Esophagus squamous epithelium (tissue), 5 donors: Measurements from ENCODE around the gene GCDH. TPM values are rescaled to one million over a fixed set of nuclear protein-coding genes. Genes with fewer than 3 reads are reported as not detected.
"Not testable (repeated sequence)": the region's sequence is repeated elsewhere in the genome, so short reads cannot be mapped to it uniquely, and the experiment has no call there.

Source experiments
- DNase-seq: peaks from one replicate; lab custom pipeline; 2025; lab: John Stamatoyannopoulos, UW
- H3K27ac ChIP-seq, 4 donors: fragments of 200-600 bp; sonication (generic); one replicate each; pipeline ENCODE4 v1.5.1; 2016 to 2019; ENCODE audit warnings: mild to moderate bottlenecking in 1 of 4
- H3K27me3 ChIP-seq, 4 donors: fragments of 200-600 bp; sonication (generic); 1 replicate in 3 of 4; 2 replicates in 1 of 4; pipeline versions ENCODE4 v1.5.1 to v1.6.0; 2017 to 2021; ENCODE audit warnings: antibody characterized with exemption in 1 of 4
- H3K36me3 ChIP-seq, 3 donors: fragments of 200-600 bp; sonication (generic); one replicate each; pipeline ENCODE4 v1.5.1; 2016 to 2019
- H3K4me1 ChIP-seq, 3 donors: fragments of 200-600 bp; sonication (generic); one replicate each; pipeline ENCODE4 v1.5.1; 2017 to 2019
- H3K4me3 ChIP-seq, 4 donors: fragments of 200-600 bp; sonication (generic); 1 replicate in 3 of 4; 2 replicates in 1 of 4; pipeline ENCODE4 v1.5.1; 2016 to 2019; ENCODE audit warnings: mild to moderate bottlenecking in 2 of 4, moderate library complexity in 1 of 4
- H3K9me3 ChIP-seq, 3 donors: fragments of 200-600 bp; sonication (generic); one replicate each; pipeline ENCODE4 v1.5.1; 2016 to 2019
- POLR2A ChIP-seq, 4 donors: fragments of 450-650 bp; IDR thresholded peaks; one replicate each; pipeline ENCODE4 v1.6.1; 2017; ENCODE audit warnings: antibody characterized with exemption in 4 of 4, mild to moderate bottlenecking in 4 of 4, moderate library complexity in 3 of 4
- WGBS, 2 donors: methylation state at CpG; one replicate each; pipeline ENCODE4 v1.1.5; 2018; 5-methylcytosine and 5-hydroxymethylcytosine counted together
- intact Hi-C: fragments of 100-400 bp; cut with DNase I; formaldehyde crosslinking; loops from one replicate; pipeline ENCODE4 v1.15.0; 2022
- total RNA-seq, 4 donors: library from RNA; depleted of rRNA; stranded (reverse); fragments of >200 nt; gene quantifications; one replicate each; pipeline ENCODE4 v1.1.0, GENCODE V29; 2016
- TF ChIP-seq, protein P1 (sequence below), 6 experiments: fragments of 450-650 bp in 4 of 6; fragments of 200-600 bp in 2 of 6; sonication (generic) in 2 of 6; IDR thresholded peaks; one replicate each; pipeline ENCODE4 v1.5.1; 2016 to 2019; ENCODE audit warnings: antibody characterized with exemption in 6 of 6, mild to moderate bottlenecking in 4 of 6, moderate library complexity in 4 of 6
- donor health status: DM: yes; HTN: yes; CAD: no.

Gene GCDH
- total RNA-seq, 4 donors from 2014 or later, result 20.9 to 44.1 (median 34.9) TPM

DNA sequence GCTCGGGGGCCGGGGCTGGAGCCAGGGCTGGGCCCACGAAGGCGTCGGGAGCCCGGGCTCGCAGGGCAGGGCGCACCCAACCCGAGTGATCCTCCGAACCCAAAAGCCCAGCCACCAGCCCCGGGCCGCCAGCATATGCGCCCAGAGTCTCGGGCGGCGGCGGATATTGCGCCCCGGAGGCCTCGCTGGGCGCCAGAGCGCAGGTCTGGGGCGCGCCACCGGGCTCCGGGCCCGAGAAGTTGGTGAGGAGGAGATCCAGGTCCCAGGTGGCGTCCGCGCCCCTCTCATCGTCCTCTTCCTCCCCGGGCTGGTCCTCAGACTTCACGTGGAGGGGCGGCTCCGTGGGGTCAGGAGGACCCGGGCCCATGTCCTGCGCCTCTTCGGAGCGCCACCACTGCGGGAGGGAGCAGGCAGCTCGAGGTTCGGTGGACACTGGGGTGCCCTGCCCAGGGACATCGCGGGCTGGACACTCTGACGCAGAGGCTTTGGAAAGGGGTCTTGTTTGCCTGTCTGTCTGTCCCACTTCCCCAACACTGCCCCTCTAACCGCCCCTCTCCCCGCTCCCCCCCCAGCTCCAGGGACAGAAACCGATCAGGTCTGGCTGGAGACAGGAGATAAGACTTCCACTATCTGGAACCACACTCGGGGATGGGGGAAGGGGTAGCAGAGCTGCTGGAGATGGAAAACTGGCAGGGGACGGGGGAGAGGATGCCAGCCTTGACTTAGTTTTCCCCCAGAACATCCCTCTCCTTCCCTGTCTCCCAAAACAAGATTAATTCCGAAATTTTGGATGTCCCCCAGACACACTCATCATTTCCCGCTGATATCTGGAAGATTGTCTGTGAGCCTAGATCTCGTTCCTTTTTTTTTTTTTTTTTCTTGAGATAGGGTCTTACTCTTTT is 5.0 kb upstream of the GCDH start:
- peaks cover 0 to 17% (median 14%) of the 10 kb centered on the region in 3 donors for H3K9me3 ChIP-seq
- H3K4me3 ChIP-seq, result peak overlapping the region; percentile 32 to 68 (median 44)
- WGBS, 2 donors, result 28 to 46% methylated on average over 7 to 8 of the region's 53 CpGs
- intact Hi-C loops, result no loop called here
- peaks cover 0 to 35% (median 0%) of the 10 kb centered on the region in 4 donors for H3K27me3 ChIP-seq
- H3K36me3 ChIP-seq, result no peaks in the 10 kb centered on the region
- DNase-seq, result no peak
- peak overlapping the region in 3 of 4 donors; percentile 30 to 76 (median 60) for H3K27ac ChIP-seq
- no peak for TF ChIP-seq POLR2A (IDR thresholded peaks at IDR 0.05)
- TF ChIP-seq, protein P1, sequence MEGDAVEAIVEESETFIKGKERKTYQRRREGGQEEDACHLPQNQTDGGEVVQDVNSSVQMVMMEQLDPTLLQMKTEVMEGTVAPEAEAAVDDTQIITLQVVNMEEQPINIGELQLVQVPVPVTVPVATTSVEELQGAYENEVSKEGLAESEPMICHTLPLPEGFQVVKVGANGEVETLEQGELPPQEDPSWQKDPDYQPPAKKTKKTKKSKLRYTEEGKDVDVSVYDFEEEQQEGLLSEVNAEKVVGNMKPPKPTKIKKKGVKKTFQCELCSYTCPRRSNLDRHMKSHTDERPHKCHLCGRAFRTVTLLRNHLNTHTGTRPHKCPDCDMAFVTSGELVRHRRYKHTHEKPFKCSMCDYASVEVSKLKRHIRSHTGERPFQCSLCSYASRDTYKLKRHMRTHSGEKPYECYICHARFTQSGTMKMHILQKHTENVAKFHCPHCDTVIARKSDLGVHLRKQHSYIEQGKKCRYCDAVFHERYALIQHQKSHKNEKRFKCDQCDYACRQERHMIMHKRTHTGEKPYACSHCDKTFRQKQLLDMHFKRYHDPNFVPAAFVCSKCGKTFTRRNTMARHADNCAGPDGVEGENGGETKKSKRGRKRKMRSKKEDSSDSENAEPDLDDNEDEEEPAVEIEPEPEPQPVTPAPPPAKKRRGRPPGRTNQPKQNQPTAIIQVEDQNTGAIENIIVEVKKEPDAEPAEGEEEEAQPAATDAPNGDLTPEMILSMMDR (IDR thresholded peaks at IDR 0.05), result peak in 1 of 6 experiments; percentile 5
- H3K4me1 ChIP-seq, result peaks cover 5 to 35% (median 16%) of the 10 kb centered on the region in 3 donors

DNA sequence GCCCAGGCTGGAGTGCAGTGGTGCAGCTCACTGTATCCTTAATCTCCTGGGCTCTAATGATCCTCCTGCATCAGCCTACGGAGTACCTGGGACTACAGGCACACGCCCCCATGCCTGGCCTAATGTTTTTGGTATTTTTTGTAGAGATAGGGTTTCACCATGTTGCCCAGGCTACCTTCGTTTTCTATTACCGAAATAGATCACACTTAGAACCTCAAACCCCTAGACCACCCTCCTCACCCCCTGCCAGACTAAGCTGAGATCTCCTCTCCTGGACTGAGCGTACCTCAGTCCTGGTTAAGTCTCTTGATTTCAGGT is 4.3 kb upstream of the GCDH start:
- Histone ChIP-seq H3K4me1 (peaks cover 9 to 38% (median 18%) of the 10 kb centered on the region in 3 donors), H3K9me3 (peaks cover 0 to 17% (median 14%) of the 10 kb centered on the region in 3 donors), H3K4me3 (no peak overlapping the region), H3K27me3 (peaks cover 0 to 35% (median 0%) of the 10 kb centered on the region in 4 donors), H3K27ac (no peak overlapping the region), H3K36me3 (no peaks in the 10 kb centered on the region)
- no peak for DNase-seq
- intact Hi-C loops, result no loop called here
- TF ChIP-seq, protein P1 (IDR thresholded peaks at IDR 0.05), result no peak
- TF ChIP-seq POLR2A (IDR thresholded peaks at IDR 0.05), result no peak
- 72 to 90% methylated on average over 5 of the region's 5 CpGs for WGBS, 2 donors

DNA sequence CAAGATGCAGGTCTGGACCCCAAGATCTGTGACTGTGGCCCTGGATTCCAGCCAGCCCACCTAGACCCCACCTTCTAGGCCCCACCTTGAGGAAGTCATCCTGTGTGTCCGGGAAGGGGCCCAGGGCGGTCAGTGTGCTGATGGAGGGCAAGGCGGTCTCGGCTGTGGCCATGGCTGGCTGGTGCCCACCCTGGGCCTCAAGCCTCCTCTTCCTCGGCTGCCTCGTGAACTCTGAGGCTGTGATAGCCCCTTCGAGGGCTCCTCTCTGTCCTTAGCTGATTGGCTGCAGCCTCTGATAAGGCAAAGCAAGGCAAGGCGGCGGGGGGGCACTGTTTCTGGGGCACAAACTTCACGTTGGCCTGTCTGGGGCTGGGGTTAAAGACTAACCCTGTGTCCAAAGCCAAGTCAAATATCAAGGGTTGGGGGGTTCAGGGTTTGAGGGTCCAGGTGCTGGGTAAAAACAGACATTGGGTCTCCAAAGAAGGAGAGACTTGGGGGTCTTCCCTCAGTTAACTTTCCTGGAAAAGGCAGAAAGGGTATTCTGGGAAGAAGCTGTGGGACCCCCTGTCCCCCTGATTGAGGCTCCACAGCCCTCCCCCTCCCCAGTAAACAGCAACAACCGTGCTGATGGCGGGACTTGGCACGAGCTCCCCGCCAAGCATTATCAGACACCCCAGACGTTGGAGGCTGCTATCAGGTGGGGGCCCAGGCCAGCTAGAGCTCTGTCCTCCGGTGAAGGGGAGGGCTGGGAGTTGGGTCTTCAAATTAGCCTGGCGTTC is 3.8 kb upstream of the GCDH start, which contains the start of gene KLF1:
TSS of gene KLF1 (minus strand) at position 233 of the 779 bp plus-strand sequence. CDS start at position 172, 61 bp downstream.
- Histone ChIP-seq H3K36me3 (no peaks in the 10 kb centered on the region), H3K4me1 (peaks cover 14 to 38% (median 23%) of the 10 kb centered on the region in 3 donors), H3K4me3 (peak within 1 kb of the TSS in 3 of 4 donors; percentile 32 to 68 (median 52)), H3K27me3 (peaks cover 0 to 35% (median 0%) of the 10 kb centered on the region in 4 donors), H3K9me3 (peaks cover 0 to 17% (median 14%) of the 10 kb centered on the region in 3 donors), H3K27ac (no peak within 1 kb of the TSS)
- intact Hi-C loops, result no loop called here
- DNase-seq, result no peak
- WGBS, 2 donors, result 60 to 83% methylated on average over 1 to 11 of the region's 17 CpGs
- TF ChIP-seq POLR2A (IDR thresholded peaks at IDR 0.05), result no peak
- TF ChIP-seq, protein P1 (IDR thresholded peaks at IDR 0.05), result no peak

DNA sequence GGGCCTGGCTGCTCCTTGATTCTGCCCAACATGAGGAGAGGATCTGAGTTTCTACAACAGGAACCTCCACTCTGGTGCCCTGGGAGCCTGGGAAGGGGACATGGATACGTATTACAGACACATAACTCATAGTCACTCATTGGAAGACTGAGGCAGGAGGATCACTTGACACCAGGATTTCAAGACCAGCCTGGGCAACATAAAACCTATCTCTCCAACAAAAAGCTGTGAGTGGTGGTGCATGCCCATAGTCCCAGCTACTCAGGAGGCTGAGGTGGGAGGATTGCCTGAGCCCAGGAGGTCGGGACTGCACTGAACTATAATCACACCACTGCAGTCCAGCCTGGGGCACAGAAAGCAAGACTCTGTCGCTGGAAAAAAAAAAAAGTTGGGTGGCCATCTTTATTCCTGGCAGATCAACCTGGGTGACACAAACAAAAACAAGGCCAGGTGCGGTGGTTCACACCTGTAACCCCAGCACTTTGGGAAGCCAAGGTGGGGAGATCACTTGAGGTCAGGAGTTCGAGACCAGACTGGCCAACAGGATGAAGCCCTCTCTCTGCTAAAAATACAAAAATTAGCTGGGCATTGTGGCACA is 2.9 kb upstream of the GCDH start:
- H3K4me1 ChIP-seq, result peaks cover 15 to 46% (median 27%) of the 10 kb centered on the region in 3 donors
- H3K27ac ChIP-seq, result no peak overlapping the region
- H3K9me3 ChIP-seq, result peaks cover 0 to 17% (median 14%) of the 10 kb centered on the region in 3 donors
- intact Hi-C loops, result no loop called here
- peaks cover 0 to 9% (median 0%) of the 10 kb centered on the region in 3 donors for H3K36me3 ChIP-seq
- 58 to 67% methylated on average over 4 to 5 of the region's 5 CpGs for WGBS, 2 donors
- peaks cover 0 to 35% (median 0%) of the 10 kb centered on the region in 4 donors for H3K27me3 ChIP-seq
- no peak for DNase-seq
- no peak for TF ChIP-seq POLR2A (IDR thresholded peaks at IDR 0.05)
- TF ChIP-seq, protein P1 (IDR thresholded peaks at IDR 0.05), result no peak
- H3K4me3 ChIP-seq, result no peak overlapping the region

DNA sequence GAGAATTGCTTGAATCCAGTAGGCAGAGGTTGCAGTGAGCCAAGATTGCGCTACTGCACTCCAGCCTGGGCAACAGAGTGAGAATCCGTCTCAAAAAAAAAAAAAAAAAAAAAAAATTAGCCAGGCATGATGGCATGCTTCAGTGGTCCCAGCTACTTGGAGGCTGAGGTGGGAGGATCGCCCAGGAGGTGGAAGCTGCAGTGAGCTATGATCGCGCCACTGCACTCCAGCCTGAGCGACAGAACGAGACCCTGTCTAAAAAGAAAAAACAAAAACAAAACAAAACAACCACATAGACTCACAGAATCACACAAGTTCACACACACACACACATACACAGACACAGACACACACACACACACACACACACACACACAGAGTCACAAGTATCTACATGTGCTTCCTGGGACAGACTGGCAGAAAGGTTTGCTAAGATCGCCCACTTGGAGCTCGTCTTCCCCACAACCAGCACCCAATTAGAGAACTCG is 617 bp upstream of the GCDH start:
- H3K27me3 ChIP-seq, result peaks cover 0 to 19% (median 0%) of the 10 kb centered on the region in 4 donors
- H3K36me3 ChIP-seq, result peaks cover 0 to 32% (median 6%) of the 10 kb centered on the region in 3 donors
- intact Hi-C loops, DNase-seq, H3K9me3 ChIP-seq: not testable (repeated sequence)
- peak overlapping the region in 3 of 4 donors; percentile 83 to 98 (median 95) for H3K4me3 ChIP-seq
- WGBS, 2 donors, result 30 to 32% methylated on average over 10 of the region's 10 CpGs
- H3K27ac ChIP-seq, result peak overlapping the region; percentile 56 to 94 (median 75)
- peaks cover 15 to 35% (median 21%) of the 10 kb centered on the region in 3 donors for H3K4me1 ChIP-seq
